Astrocyte of the hippocampus (primary cell): Measurements from ENCODE around the gene EPB41L1.

ENCODE experiments used
- DNase-seq: peaks from one replicate; pipeline ENCODE4 v3.0.0; 2011; ENCODE audit warnings: low read depth, low spot score

EPB41L1 gene

DNA sequence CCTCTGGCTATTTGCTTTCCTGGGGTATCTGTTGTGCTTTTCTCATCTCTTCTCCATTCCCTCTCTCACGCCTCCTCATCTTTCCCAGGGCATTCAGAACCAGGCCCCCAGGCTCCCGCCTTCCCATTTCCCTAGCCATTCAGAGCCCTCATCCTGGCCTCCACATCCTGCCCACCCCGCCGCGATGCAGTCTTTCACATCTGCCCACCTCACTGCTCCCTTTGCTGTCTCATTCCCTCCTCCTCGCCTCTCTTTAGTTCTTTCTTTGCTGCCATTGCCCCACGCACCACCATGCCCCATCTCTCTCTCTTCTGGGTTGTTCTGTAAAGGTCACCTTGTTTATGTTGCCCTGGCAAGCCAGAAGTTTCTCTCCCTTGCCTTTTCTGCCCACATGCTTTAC, 71.1 kb downstream of the EPB41L1 start:
- DNase-seq = no peak

DNA sequence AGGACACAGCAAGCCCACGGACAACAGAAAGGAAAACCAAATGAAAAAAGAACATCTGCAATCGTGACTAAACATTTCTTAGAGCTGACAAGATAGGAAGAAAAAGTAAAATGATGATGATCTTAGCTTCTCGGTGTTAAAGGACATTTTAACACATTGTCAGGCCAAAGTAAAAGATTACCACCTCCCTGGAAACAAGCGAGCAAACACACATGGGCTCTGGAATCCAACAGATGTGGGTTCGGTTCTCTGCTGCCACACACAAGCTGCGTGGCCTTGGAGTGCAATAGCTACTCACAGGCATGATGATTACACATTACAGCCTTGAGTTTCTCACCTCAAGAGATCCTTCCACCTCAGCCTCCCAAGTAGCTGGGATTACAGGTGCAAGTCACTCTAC, 74.2 kb downstream of the EPB41L1 start:
- no peak for DNase-seq

DNA sequence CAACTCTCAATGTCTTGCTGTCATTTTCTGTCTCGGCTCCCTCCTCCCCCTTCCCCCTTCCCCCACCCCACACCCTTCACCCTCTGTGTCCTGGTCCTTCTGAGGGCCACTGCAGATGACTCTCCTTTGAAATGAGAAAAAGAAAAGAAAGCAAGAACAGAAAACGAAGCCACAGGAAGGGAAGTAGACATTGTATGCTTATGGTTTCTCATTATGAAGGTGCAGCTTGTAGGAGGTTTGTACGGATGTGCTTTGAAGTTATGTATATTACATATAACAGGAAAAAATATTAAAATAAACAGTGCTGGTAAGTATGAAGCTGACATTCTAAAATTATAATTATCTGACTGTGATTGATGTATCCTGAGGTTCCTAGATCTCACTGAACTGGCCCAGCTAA, 75.5 kb downstream of the EPB41L1 start:
- DNase-seq = no peak

DNA sequence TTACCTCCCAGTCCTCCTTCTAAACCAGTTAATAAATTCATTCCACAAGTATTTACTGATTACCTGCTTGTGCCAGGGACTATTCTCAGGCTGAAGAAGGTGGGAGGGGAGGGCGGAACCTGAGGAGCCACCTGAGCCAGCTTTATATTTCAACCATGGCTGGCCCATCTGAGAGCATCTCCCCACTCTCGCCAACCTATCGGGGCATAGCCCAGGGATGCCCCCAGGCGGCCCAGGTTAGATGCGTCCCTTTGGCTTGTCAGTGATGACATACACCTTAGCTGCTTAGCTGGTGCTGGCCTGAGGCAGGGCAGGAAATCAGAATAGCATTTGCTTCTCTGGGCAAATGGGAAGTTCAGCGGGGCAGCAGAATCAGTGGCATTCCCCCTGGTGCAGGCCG, 76.8 kb downstream of the EPB41L1 start:
- DNase-seq = no peak

DNA sequence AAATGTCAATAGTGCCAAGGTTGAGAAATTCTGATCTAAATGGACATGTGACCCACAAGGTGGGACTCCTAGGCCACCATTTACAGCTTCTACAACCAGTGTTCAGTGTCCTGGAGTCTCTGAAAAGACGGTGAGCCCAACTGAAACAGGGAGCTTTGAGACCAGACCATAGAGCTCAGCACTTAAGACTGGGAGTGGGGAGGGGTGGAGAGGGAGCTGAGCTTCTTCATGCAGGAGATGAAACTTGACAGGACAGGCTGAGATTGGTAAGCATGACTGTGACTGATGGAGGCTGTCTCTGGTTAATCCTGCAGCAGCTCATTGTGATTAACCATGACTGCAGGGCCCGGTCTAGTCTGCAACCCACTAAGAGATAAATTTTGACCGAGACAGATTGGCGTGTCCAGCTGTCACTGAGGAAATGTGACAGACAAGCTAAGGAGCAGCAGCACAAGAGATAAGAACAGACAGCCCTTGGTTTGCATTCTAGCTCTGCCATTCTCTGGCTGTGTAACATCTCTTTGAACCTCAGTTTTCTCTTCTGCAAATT, 80.3 kb downstream of the EPB41L1 start:
- no peak for DNase-seq

DNA sequence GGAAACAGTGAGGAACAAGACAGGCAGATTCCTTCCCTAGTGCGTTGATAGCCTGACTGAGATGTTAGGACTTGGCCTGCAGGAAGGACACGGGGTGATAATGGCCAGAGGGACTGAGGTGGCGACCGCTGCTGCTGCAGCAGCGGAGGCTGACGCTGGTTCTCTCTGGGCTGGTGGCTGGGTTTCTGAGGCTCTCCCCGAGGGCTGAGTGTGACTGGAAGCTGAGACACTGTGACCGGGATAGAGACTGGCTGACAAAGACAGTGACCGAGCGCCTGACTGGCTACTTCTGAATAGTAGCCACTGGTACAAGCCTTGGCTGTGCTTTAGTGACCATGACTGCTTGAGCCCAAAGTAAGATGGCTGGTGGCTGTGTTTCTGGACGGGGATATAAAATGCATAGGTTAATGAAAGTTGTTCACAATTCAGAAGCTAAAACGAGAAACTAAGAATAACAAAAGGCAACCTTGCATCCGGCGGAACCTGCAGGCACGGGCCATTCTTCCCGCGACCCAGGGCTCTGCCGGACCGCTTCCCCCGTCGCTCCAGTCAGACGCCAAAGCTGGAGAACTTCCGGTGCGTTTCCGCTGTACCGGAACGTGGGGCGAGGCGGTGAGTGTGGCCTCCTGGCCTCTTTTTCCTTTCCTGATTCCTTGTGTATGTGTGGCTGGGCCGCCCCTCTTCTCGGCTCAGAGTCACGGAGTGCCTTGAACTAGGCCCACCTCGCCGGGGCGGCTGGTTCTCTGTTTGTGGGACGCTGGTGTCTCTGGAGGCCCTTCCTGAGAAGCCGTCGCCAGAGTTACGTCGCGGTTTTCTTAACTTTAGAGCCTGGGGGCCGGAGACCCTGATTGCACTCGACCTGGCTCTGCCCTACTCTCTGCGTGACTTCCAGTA, 81.6 kb downstream of the EPB41L1 start, which contains the start of gene AAR2:
AAR2 (plus strand) TSS at position 587 of the 894 bp plus-strand sequence. CDS start 3,391 bp downstream, outside the sequence.
- DNase-seq = peak; percentile 89

DNA sequence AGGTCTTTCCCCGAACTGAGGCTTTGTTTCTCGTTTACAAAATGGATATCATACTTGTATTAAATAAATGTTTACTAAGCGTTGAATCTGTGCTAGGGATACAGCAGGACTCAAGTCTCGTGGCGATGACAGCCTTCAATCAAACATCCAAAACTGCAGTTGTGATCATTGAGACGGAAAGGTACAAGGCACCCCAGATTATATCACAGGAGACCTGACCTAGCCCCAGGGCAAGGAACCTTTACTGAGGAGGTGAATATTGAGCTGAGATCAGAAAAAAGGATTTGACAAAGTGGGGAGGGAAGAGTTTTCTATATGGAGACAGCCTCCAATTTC, 82.2 kb downstream of the EPB41L1 start:
- DNase-seq = no peak

DNA sequence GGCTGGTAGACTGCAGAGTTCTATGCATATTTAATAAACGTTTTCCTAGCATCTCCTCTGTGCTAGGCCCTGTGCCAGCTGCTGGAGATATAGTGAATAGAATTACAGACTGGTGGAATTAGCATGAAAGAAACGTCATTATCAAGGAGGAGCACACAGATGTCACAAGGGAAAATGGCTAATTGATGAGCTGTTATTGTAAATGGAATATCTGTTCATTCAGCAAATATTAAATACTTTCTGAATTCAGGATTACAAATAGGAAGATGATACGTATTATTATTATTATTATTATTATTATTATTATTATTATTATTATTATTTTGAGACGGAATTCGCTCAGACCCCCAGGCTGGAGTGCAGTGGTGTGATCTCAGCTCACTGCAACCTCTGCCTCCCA, 82.9 kb downstream of the EPB41L1 start:
- DNase-seq = no peak

DNA sequence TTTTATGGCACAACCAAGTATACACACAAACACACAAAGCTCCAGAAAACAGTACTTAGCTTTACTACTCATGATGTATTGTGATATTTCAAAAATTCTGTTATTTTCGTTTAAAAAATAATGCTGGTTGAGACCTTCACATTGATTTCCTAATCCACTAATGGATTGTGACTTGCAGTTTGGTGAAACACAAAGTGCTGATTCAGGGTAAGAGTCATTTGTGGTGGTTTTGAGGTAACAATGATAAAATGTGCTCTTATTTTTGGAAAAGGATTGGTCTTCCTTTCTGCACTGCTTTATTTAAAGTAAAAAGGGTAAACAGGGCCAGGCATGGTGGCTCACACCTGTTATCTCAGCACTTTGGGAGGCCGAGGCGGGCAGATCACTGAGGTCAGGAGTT, 83.6 kb downstream of the EPB41L1 start:
- no peak for DNase-seq

DNA sequence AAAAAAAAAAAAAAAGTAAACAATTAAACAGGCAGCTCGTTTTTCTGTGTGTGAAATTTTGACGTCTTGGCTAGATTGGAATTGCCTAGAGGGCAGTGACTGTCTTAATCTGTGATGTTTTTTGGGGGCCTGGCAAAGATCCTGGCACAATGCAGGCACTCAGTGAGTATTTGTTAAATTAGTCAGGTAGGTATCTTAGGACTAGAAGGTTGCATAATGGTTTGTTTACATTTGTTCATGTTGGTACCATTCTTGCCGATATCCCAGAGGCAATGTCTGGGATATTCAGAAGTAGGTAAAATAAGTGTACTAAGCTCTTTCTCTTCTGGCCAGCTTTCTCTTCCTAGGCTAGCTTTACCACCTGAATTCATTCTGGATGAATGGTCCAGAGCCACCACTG, 84.2 kb downstream of the EPB41L1 start:
- DNase-seq = no peak

DNA sequence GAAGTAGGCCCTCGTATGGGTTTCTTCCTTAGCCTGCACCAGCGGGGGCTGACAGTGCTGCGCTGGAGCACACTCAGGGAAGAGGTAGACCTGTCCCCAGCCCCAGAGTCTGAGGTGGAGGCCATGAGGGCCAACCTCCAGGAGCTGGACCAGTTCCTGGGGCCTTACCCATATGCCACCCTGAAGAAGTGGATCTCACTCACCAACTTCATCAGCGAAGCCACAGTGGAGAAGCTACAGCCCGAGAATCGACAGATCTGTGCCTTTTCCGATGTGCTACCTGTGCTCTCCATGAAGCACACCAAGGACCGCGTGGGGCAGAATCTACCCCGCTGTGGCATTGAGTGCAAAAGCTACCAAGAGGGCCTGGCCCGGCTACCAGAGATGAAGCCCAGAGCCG, 85.5 kb downstream of the EPB41L1 start:
- no peak for DNase-seq

DNA sequence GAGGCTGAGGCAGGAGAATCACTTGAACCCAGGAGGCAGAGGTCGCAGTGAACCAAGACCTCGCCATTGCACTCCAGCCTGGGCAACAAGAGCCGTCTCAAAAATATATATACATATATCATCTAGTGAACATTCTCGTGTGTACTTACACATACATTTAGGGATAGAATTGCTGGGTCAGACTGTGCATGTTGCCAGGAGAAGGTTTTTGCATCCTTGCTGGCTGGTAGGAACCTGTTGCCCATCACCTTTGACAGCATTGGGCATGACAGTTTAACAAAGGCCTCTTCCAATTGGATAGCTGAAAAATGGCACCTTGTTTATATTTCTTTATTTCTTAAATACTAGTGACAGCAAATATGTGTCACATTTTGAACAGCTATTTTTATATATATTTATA, 87.1 kb downstream of the EPB41L1 start:
- DNase-seq = no peak

DNA sequence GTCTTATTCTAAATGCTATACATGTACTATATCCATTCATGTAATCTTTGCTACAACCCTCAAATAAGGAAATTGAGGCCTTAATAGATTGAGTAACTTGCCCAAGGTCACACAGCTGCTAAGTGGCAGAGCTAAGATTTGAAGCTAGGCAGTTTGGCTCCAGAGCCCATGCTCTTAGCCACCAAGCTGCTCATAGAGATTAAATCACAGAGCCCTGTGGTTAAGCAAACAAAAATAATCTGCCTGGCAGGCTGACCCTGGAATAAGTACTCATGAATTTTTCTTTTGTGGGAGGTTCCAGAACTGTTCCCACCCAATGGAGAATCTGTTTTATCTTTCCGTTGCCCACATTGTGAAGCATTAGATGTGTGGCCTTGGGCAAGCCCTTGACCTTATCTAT, 89.2 kb downstream of the EPB41L1 start:
- DNase-seq = no peak

DNA sequence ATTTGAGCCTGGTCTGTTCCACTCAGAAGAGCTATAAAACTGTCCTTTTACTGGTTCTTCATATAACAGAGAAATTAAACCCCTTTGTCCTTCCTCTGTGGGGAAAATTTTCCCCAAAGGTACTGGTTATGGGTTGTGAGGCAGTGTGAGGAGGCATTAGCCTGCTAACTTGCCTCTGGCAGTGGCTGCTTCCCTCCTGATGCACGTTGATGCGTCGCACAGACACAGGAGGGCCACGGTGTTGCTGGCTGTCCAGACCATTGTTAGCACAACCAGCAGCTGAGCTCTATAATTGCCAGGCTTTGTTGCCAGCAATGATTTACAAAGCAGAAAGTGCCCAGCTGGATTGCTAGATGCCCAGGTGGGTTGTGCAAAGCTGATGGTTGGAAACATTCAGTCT, 91.9 kb downstream of the EPB41L1 start:
- no peak for DNase-seq

DNA sequence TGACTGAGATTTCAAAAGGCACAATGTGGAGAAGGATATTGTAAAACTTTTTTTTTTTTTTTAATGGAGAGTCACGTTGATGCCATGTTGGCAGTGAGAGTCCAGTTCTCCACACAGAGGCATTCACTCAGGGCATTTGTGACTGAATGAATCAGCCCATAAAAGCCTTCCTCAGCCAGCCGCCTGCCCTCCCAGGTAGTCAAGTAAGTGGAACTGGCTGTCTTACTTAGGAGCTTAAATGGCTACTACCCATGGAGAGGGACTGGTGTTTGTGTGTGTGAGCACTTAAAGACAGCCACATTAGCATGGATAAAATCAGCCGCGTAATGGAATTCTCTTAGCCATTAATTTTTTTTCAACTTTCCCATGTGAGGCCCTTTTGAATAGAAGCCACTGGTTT, 94.3 kb downstream of the EPB41L1 start:
- peak; percentile 66 for DNase-seq

DNA sequence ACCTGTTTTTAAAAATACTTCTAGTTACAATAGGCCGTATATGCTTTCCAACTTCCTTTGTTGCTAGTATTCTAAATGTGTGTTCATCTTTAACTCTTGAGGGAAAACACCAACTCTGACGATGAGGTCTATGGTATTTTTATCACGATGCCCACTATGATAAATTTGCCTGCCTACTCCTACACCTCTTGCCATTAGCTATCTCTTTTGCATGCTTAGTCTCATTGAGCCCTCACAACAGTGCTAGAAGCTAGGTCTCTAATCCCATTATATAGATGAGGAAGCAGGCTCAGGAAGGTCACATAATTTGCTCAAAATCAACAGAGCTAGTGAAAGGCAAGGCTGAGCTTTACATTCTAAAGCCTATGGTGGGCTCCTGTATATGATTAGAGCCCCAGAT, 94.9 kb downstream of the EPB41L1 start:
- DNase-seq = no peak

DNA sequence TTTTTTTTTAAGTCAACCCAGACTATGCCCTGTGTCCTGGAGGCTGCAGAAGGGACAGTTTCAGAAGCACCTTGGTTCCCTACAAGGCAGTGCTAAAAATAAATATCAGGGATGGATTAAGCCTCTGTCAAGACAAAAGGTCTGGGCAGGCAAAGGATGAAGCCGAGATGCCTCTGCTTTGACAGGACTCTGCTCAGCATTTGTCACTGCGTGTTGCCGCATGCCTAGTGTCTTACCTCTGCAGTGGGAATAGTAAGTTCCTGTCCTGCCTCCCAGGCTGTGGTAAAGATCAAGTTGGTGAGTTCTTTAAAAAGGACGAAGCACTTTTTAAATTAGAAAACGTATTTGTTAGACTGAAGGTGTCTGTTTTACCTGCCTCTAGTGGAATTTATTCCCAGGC, 96.9 kb downstream of the EPB41L1 start:
- DNase-seq = no peak

DNA sequence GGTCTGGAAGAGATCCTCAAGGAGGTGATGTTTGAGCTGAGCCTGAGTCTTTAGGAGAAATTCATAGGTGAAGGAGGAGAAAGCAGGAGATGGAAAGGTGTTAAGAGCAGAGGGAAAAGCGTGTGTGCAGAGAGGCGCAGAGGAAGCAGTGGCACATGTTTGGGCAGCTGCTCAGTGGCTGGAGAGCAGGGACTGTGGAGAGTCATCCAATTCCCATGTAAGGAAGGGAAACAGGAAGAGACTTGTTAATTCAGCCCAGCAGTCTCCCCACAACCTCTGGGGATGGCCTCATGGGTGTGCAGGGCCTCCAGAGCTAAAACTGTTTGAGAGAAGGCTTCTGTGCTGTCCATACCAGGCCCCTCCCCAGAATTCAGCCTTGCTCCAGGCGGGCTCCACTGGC, 98.0 kb downstream of the EPB41L1 start:
- no peak for DNase-seq

DNA sequence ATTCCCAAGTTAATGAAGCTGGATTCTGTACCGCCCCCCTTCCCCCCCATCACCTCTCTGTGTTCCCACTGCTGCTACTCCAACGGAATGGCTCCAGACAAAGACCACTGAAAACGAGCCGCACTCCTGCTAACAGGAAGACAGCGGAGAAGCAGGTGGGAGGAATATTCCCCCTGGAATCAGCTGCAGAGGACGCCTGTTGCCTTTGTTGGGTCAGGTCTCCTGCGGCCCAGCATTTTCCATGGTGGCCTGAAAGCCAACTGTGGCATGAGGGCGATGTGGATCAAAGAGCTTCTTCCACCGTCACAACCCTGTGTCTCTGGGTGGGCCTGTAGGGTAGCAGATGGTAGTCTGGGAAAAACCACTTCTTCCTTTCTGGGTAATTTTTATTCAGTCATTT, 98.5 kb downstream of the EPB41L1 start:
- no peak for DNase-seq

DNA sequence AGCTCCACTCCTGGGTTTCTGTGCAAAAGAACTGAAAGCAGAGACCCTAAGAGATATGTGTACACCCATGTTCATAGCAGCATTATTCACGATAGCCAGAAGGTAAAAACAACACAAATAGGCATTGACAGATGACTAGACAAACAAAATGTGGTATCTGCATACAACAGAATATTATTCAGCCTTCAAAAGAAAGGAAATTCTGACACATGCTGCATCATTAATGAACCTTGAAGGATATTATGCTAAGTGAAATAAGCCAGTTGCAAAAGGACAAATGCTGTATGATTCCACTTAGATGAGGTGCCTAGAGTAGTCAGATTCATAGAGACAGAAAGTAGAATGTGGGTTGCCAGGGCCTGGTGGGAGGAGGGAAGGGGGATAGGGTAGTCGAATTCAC, 99.5 kb downstream of the EPB41L1 start:
- no peak for DNase-seq

DNA sequence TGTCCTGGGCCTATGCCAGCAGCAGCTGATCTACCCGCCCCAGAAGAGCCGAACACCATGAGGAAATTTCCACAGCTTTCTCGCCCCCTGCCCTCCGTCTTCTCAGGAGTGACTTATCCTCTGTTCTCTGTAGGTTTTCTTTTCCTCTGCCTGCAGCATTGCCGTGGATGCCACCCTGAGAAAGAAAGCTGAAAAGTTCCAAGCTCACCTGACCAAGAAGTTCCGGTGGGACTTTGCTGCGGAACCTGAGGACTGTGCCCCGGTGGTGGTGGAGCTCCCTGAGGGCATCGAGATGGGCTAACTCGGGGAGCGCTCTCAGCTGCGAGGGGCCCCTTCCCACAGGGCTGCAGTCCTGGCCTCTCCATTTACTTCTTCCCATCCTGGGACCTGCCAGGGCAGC, 100.9 kb downstream of the EPB41L1 start:
- DNase-seq = no peak

DNA sequence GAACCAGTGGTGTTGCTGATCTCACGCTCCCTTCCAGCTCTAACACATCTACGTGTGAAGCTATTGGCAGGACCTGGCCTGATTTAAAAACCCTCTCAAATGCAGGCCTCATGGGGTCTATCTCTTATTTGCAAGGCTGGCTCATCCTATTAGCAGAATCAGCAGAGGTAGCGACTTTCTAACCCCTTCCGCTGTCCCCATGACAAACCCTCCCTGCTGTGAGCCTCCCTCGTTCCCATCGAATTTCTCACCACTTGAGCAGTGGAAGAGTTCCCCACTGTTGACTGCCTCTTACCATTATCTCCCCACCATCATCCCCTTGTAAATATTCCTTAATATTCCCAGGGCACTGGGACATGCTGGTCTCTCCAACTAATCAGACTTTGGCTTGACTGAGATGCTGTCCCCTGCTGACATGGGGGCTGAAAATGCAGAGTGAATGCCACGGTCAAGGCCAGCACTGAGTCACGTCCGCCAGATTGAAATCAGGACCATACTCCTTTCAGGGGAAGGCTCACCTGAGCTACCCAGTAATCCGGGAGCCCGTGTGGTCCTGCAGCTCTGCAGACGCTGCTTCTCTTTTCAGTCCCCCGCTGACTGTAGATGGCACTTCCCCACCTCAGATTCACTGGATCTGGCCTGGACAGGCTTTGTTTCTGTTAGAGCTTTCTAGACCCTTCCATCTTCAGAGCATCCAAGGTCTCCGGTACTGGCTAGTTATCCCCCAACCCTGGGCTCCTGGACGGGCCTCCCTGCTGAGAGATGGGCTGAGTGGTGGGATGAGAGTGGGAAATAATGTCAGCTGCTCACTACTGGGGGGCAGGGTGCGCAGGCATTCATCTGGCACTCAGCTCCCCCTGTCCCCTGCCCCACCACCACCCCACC, 104.9 kb downstream of the EPB41L1 start:
- no peak for DNase-seq

DNA sequence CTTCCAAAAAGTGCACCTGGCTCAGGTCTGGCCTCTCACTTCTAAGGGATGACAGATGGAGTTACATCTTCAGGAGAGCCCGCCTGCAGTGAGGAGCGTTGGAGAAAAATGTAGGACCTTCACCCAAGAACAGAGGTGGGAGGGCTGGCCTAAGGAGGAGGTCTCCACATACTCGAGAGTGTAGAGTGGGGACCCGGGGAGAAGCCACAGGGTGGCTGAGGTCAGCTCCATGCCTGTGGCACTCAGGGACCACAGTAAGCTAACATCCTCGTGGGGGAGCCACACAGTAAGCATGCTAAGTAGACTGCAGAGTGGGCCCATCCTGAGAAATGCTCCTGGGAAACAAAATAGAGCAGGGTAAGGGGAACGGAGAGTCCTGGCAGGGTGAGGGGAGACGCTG, 105.8 kb downstream of the EPB41L1 start:
- DNase-seq = no peak
